Effector memory CD8-positive, alpha-beta T cell (primary cell): Measurements from ENCODE around the gene PSEN2.
A peak's percentile ranks its signal among the peaks of the same experiment; 100 is the strongest.

Experiments used
- ATAC-seq: fragments of 150-1000 bp; cut with Tn5 transposase; replicated peaks from 2 replicates; pipeline ENCODE4 v1.10.0; 2021; ENCODE audit warnings: mild to moderate bottlenecking, moderate library complexity
- DNase-seq, 3 experiments: peaks; one replicate each; pipeline ENCODE4 v3.0.0; 2021
- H3K27ac Mint-ChIP-seq, 2 donors: one replicate each; pipeline ENCODE4 v1.8.0; 2022; ENCODE audit warnings: mild to moderate bottlenecking in 2 of 2, mixed read lengths in 2 of 2, moderate library complexity in 2 of 2
- H3K27me3 Mint-ChIP-seq, 2 donors: one replicate each; pipeline ENCODE4 v1.8.0; 2022; ENCODE audit warnings: mixed read lengths in 2 of 2
- H3K36me3 Mint-ChIP-seq: one replicate; pipeline ENCODE4 v1.8.0; 2022; ENCODE audit warnings: mild to moderate bottlenecking, moderate library complexity, mixed read lengths; ENCODE audit not compliant: insufficient read depth
- H3K4me1 Mint-ChIP-seq, 2 donors: one replicate each; pipeline ENCODE4 v1.8.0; 2022; ENCODE audit warnings: low read depth in 2 of 2, mixed read lengths in 2 of 2
- H3K4me3 Mint-ChIP-seq, 2 donors: one replicate each; pipeline ENCODE4 v1.8.0; 2022; ENCODE audit warnings: mild to moderate bottlenecking in 2 of 2, mixed read lengths in 2 of 2, moderate library complexity in 2 of 2
- H3K9me3 Mint-ChIP-seq, 2 donors: one replicate each; pipeline ENCODE4 v1.8.0; 2022; ENCODE audit warnings: mixed read lengths in 2 of 2

Gene PSEN2

DNA sequence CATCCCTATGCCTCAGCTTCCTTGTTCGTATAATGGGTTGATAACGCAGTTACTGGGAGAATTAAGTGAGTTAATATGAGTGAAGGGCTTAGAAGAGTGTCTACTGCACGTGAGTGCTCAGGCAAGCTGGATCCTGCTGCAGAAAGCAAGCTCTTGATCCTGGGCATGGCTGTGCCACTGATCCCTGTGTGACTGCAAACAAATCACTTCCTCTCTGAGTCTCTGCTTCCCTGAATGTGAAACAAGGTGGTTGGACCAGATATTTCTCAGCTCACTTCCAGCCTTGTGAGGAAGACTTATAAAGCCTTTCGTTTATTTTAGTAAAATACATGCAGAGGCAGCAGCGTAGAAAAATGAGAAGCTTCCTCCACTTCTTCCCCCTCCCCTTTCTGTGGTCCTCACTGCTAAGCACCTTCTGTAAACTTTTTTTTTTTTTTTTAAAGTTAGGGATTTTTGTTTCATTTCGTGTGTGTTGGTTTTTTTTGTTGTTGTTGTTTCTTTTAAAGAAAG, 13.8 kb downstream of the PSEN2 start:
- peak overlapping the region; percentile 14 to 84 for H3K27ac Mint-ChIP-seq
- ATAC-seq (no peak), DNase-seq (no peak)
- H3K4me3 Mint-ChIP-seq, result peak overlapping the region in 1 of 2 donors; percentile 23
- no peaks in the 10 kb centered on the region for H3K27me3 Mint-ChIP-seq
- peaks cover 9% of the 10 kb centered on the region for H3K36me3 Mint-ChIP-seq
- peaks cover 24 to 30% of the 10 kb centered on the region in 2 donors for H3K4me1 Mint-ChIP-seq
- no peaks in the 10 kb centered on the region for H3K9me3 Mint-ChIP-seq

- DNase-seq, result no peak
- H3K36me3 Mint-ChIP-seq, result peaks cover 11% of the 10 kb centered on the region
- no peak for ATAC-seq
- no peaks in the 10 kb centered on the region for H3K9me3 Mint-ChIP-seq
- peaks cover 24 to 30% of the 10 kb centered on the region in 2 donors for H3K4me1 Mint-ChIP-seq
- peak overlapping the region in 1 of 2 donors; percentile 36 for H3K4me3 Mint-ChIP-seq
- peak overlapping the region; percentile 12 to 84 for H3K27ac Mint-ChIP-seq
- H3K27me3 Mint-ChIP-seq, result no peaks in the 10 kb centered on the region
Measured at GRCh38 chr1:226884966-226885820, 14.8 kb downstream of the PSEN2 start.

- Mint-ChIP-seq H3K27ac (peak overlapping the region in 1 of 2 donors; percentile 46), H3K27me3 (no peaks in the 10 kb centered on the region), H3K4me1 (peaks cover 24 to 27% of the 10 kb centered on the region in 2 donors), H3K9me3 (no peaks in the 10 kb centered on the region), H3K36me3 (peaks cover 11% of the 10 kb centered on the region), H3K4me3 (no peak overlapping the region)
- DNase-seq (no peak), ATAC-seq (no peak)
Measured at GRCh38 chr1:226886122-226886901, 15.9 kb downstream of the PSEN2 start.

- no peak for DNase-seq
Measured at GRCh38 chr1:226887006-226887405, 16.6 kb downstream of the PSEN2 start.

DNA sequence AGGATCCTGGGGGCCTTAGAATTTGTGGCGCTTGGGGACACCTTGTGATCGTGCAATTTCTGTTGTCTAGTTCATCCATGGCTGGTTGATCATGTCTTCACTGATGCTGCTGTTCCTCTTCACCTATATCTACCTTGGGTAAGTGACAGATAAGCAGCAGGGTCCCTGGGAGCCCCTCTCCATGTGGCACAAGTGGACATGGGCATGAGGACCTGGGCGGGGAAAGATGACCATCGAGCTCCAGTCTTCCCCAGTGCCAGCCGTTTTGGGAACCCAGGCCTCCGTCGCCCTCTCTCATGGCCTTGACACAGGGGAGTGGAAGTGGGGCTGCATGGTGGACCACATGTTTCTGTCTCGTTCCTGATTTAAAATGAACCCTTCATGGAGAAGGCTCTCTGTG, 17.6 kb downstream of the PSEN2 start:
- ATAC-seq (no peak), DNase-seq (no peak)
- Mint-ChIP-seq H3K9me3 (no peaks in the 10 kb centered on the region), H3K27me3 (no peaks in the 10 kb centered on the region), H3K4me3 (no peak overlapping the region), H3K4me1 (peaks cover 11 to 13% of the 10 kb centered on the region in 2 donors), H3K36me3 (peaks cover 10% of the 10 kb centered on the region), H3K27ac (no peak overlapping the region)

More at GRCh38 chr1:226887006-226887405, 16.6 kb downstream of the PSEN2 start:
- no peaks in the 10 kb centered on the region for H3K9me3 Mint-ChIP-seq
- no peak overlapping the region for H3K27ac Mint-ChIP-seq
- peaks cover 21 to 22% of the 10 kb centered on the region in 2 donors for H3K4me1 Mint-ChIP-seq
- H3K36me3 Mint-ChIP-seq, result peaks cover 11% of the 10 kb centered on the region
- no peak overlapping the region for H3K4me3 Mint-ChIP-seq
- no peak for ATAC-seq
- no peaks in the 10 kb centered on the region for H3K27me3 Mint-ChIP-seq

DNA sequence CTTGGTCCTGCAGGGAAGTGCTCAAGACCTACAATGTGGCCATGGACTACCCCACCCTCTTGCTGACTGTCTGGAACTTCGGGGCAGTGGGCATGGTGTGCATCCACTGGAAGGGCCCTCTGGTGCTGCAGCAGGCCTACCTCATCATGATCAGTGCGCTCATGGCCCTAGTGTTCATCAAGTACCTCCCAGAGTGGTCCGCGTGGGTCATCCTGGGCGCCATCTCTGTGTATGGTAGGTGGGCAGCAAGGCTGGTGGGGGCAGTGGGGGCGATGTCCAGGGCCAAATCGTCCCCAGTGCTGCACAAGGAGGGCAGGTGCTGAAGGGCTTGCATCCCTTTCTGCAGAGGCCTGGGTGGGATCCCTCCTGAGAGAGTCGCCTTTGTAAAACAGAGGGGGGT, 18.4 kb downstream of the PSEN2 start:
- H3K36me3 Mint-ChIP-seq, result peaks cover 10% of the 10 kb centered on the region
- H3K27ac Mint-ChIP-seq, result no peak overlapping the region
- DNase-seq (no peak), ATAC-seq (no peak)
- H3K4me3 Mint-ChIP-seq, result no peak overlapping the region
- H3K27me3 Mint-ChIP-seq, result no peaks in the 10 kb centered on the region
- no peaks in the 10 kb centered on the region for H3K9me3 Mint-ChIP-seq
- peaks cover 5 to 7% of the 10 kb centered on the region in 2 donors for H3K4me1 Mint-ChIP-seq

DNA sequence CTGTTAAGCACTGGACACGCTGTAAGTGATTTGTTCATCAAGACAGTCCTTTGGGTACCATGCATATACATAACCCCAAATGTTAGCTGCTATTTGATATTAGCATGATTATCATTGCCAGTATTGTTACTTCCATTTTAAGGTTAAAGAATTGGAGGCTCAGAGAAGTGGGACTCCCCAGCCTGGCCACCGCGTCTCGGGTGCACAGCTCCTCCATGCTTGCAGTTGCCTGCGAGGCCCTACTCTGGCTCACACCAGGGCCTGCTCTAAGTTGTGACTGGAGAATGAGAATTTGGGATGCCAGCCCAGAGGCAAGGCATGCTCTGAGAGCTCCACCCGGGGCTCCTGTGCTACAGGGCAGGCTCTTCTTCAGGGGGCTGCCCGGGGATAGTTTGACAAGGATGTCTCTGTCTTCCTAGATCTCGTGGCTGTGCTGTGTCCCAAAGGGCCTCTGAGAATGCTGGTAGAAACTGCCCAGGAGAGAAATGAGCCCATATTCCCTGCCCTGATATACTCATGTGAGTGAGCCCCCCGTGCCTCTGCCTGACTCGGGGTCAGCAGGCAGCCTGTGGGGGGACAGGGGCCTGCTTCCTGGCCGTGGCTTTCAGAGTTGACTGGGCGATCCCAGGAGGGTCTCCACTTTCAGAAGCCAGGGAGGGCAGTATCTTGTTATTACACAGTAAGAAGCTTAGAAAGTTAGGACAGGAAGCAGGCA, 19.4 kb downstream of the PSEN2 start:
- Mint-ChIP-seq H3K27me3 (no peaks in the 10 kb centered on the region), H3K27ac (peak overlapping the region in 1 of 2 donors; percentile 49), H3K4me1 (peaks cover 4% of the 10 kb centered on the region in 2 donors), H3K4me3 (no peak overlapping the region), H3K9me3 (no peaks in the 10 kb centered on the region), H3K36me3 (peaks cover 10% of the 10 kb centered on the region)
- DNase-seq, result no peak
- ATAC-seq, result no peak

GRCh38 chr1:226890331-226891108, 20.1 kb downstream of the PSEN2 start:
- no peaks in the 10 kb centered on the region for H3K9me3 Mint-ChIP-seq
- H3K27me3 Mint-ChIP-seq, result no peaks in the 10 kb centered on the region
- ATAC-seq, result no peak
- H3K4me3 Mint-ChIP-seq, result no peak overlapping the region
- DNase-seq, result no peak
- peaks cover 10% of the 10 kb centered on the region for H3K36me3 Mint-ChIP-seq
- no peaks in the 10 kb centered on the region for H3K4me1 Mint-ChIP-seq
- no peak overlapping the region for H3K27ac Mint-ChIP-seq

DNA sequence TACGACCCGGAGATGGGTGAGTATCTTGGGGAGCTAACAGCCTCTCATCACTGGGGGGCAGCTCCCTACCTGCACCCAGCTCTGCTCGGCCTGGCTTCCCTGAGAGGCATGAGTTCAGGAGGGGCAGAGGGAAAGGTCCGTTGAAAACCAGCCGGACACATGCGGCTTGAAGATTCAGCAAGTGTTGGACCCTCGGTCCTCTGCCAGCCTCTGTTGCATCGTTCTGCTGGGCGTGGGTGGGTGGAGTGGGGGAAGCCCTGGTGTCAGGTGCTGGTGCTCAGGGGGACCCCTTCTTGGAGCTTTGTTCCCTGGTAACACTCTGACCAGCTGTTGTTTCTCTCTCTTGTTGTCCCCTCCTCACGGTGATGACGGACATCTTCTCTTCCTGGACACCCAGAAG, 20.9 kb downstream of the PSEN2 start:
- no peak for DNase-seq
- Mint-ChIP-seq H3K36me3 (peaks cover 10% of the 10 kb centered on the region), H3K27ac (no peak overlapping the region), H3K4me3 (no peak overlapping the region), H3K27me3 (no peaks in the 10 kb centered on the region), H3K9me3 (no peaks in the 10 kb centered on the region), H3K4me1 (no peaks in the 10 kb centered on the region)
- no peak for ATAC-seq

GRCh38 chr1:226891846-226892523, 21.6 kb downstream of the PSEN2 start:
- Mint-ChIP-seq H3K27me3 (no peaks in the 10 kb centered on the region), H3K9me3 (no peaks in the 10 kb centered on the region), H3K27ac (no peak overlapping the region), H3K36me3 (peaks cover 7% of the 10 kb centered on the region), H3K4me3 (no peak overlapping the region), H3K4me1 (no peaks in the 10 kb centered on the region)
- DNase-seq, result no peak
- ATAC-seq, result no peak

- Mint-ChIP-seq H3K27ac (no peak overlapping the region), H3K27me3 (no peaks in the 10 kb centered on the region), H3K4me1 (no peaks in the 10 kb centered on the region), H3K4me3 (no peak overlapping the region), H3K9me3 (no peaks in the 10 kb centered on the region), H3K36me3 (peaks cover 6% of the 10 kb centered on the region)
- DNase-seq (no peak), ATAC-seq (no peak)
Measured at GRCh38 chr1:226892524-226892875, 22.1 kb downstream of the PSEN2 start.

DNA sequence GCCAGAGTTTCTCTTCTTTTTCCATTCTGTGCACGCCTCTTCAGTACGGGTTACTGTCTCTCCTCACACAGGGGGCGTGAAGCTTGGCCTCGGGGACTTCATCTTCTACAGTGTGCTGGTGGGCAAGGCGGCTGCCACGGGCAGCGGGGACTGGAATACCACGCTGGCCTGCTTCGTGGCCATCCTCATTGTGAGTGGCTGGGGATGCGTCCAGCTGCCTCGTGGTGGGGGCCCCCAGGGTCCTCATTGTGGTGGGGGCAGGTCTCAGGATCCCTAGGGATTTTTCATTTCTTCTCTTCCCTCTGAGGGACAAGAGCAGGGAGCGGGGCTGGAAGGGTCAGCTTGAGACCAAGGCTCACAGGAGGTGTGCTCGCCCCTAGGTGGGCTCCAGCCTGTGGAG, 23.5 kb downstream of the PSEN2 start:
- Mint-ChIP-seq H3K4me1 (no peaks in the 10 kb centered on the region), H3K27ac (no peak overlapping the region), H3K27me3 (no peaks in the 10 kb centered on the region), H3K9me3 (no peaks in the 10 kb centered on the region), H3K36me3 (peaks cover 9% of the 10 kb centered on the region), H3K4me3 (no peak overlapping the region)
- DNase-seq (no peak), ATAC-seq (no peak)
